DND-41 (cell line): ENCODE data around the gene SCMH1.

Source experiments
- EZH2 ChIP-seq: IDR thresholded peaks from 3 replicates; pipeline ENCODE4 v1.6.1; 2012; ENCODE audit warnings: borderline replicate concordance, low read depth, mild to moderate bottlenecking, moderate library complexity, low read length, inconsistent platforms; ENCODE audit not compliant: severe bottlenecking
- TF ChIP-seq, protein P1 (sequence below): IDR thresholded peaks from 2 replicates; pipeline ENCODE4 v1.5.1; 2012; ENCODE audit warnings: borderline replicate concordance, low read length, moderate library complexity, mild to moderate bottlenecking; ENCODE audit not compliant: poor library complexity, severe bottlenecking; ENCODE audit errors: extremely low read depth

- TF ChIP-seq, protein P1, sequence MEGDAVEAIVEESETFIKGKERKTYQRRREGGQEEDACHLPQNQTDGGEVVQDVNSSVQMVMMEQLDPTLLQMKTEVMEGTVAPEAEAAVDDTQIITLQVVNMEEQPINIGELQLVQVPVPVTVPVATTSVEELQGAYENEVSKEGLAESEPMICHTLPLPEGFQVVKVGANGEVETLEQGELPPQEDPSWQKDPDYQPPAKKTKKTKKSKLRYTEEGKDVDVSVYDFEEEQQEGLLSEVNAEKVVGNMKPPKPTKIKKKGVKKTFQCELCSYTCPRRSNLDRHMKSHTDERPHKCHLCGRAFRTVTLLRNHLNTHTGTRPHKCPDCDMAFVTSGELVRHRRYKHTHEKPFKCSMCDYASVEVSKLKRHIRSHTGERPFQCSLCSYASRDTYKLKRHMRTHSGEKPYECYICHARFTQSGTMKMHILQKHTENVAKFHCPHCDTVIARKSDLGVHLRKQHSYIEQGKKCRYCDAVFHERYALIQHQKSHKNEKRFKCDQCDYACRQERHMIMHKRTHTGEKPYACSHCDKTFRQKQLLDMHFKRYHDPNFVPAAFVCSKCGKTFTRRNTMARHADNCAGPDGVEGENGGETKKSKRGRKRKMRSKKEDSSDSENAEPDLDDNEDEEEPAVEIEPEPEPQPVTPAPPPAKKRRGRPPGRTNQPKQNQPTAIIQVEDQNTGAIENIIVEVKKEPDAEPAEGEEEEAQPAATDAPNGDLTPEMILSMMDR: no peak
- TF ChIP-seq EZH2: no peak
These were observed 256.2 kb downstream of the SCMH1 start for GRCh38 chr1:40985875-40986274.
